Mammary epithelial cell (primary cell): Measurements from ENCODE around the gene WNK4.

Source experiments
- CTCF ChIP-seq, 2 donors: IDR thresholded peaks in 1 of 2; conservative IDR thresholded peaks in 1 of 2; 2 replicates each; pipeline ENCODE4 v1.5.1; 2011 to 2012; ENCODE audit warnings: inconsistent platforms in 2 of 2, low read length in 2 of 2, mild to moderate bottlenecking in 2 of 2, control low read depth in 1 of 2, low read depth in 1 of 2; ENCODE audit not compliant: insufficient read depth in 1 of 2; ENCODE audit errors: extremely low read depth in 1 of 2
- EZH2 ChIP-seq: IDR thresholded peaks from 2 replicates; pipeline ENCODE4 v1.6.1; 2012; ENCODE audit warnings: low read length, inconsistent platforms, borderline replicate concordance

GRCh38 chr17:42833767-42834422 is 53.5 kb downstream of the WNK4 start:
- no peak for TF ChIP-seq CTCF (conservative IDR thresholded peaks at IDR 0.05 in 1 of 2, IDR thresholded peaks at IDR 0.05 in 1 of 2; ENCODE audit: extremely low read depth in 1 of 2, insufficient read depth in 1 of 2, low read depth in 1 of 2, low read length in 2 of 2)
- TF ChIP-seq EZH2: no peak
